ENCODE data around the gene C12orf57.
"Not testable (repeated sequence)": the region's sequence is repeated elsewhere in the genome, so short reads cannot be mapped to it uniquely, and the experiment has no call there.

Gene C12orf57

DNA sequence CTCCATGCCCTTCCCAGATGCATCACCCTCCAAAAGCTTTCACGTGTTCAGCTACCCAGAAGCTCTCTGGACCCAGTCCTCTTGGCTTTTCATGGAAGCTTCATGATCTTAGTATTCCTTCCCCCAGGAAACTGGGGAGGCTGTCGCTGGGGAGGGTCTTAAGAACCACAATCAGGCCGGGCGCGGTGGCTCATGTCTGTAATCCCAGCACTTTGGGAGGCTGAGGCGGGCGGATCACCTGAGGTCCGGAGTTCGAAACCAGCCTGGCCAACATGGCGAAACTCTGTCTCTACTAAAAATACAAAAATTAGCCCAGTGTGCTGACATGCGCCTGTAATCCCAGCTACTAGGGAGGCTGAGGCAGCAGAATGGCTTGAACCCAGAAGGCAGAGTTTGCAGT, 35.7 kb upstream of the C12orf57 start:
- H3K4me3 ChIP-seq (ENCODE audit: extremely low read depth, insufficient read depth, low read length, poor library complexity, severe bottlenecking); H3K27ac ChIP-seq (ENCODE audit: low read depth, low read length, severe bottlenecking); H3K36me3 ChIP-seq (ENCODE audit: control insufficient read depth, insufficient read depth, low read length); H3K9me3 ChIP-seq (ENCODE audit: control insufficient read depth, low read length): not testable (repeated sequence)
- H3K4me1 ChIP-seq (ENCODE audit: control insufficient read depth, insufficient read depth, low read length, poor library complexity, severe bottlenecking) = peaks cover 14% of the 10 kb centered on the region
- 85 to 93% methylated on average over 6 to 10 of the region's 11 CpGs for WGBS, 2 experiments (ENCODE audit: insufficient coverage in 2 of 2)

DNA sequence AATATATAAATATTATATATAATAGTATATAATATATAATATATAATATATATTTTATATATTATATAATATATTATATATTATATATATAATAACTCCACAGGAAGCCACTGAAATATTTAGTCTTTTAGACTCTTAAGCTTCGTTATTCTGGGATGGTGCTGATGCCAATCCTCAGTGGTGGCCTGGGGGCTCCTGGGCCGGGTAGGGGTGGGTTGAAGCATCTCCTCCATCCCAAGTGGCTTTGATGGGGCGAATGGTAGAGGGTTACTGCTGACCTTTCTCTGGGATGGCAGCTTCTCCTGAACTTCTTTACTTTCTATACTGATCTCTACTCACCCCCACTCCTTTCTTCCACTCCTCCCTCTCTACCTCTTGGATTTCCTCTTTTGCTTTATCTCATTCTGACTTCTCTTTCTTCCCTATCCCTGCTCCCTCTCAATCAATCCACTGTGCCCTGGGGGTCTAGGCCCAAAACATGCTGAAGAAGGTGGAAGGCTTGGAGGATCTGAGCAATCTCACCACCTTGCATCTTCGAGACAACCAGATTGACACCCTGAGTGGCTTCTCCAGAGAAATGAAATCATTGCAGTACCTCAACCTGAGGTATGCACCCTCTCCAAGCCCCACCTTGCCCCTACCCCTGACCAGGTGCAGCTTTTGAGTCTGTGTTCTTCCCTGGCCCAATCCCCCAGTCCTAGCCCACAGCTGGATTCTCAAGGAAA, 34.2 kb upstream of the C12orf57 start:
- Histone ChIP-seq H3K36me3 (ENCODE audit: control insufficient read depth, insufficient read depth, low read length) (no peaks in the 10 kb centered on the region), H3K4me1 (ENCODE audit: control insufficient read depth, insufficient read depth, low read length, poor library complexity, severe bottlenecking) (peaks cover 7% of the 10 kb centered on the region), H3K9me3 (ENCODE audit: control insufficient read depth, low read length) (no peaks in the 10 kb centered on the region), H3K4me3 (ENCODE audit: extremely low read depth, insufficient read depth, low read length, poor library complexity, severe bottlenecking) (no peak overlapping the region), H3K27ac (ENCODE audit: low read depth, low read length, severe bottlenecking) (no peak overlapping the region)
- 88 to 100% methylated on average over 1 of the region's 4 CpGs for WGBS, 2 experiments (ENCODE audit: insufficient coverage in 2 of 2)

DNA sequence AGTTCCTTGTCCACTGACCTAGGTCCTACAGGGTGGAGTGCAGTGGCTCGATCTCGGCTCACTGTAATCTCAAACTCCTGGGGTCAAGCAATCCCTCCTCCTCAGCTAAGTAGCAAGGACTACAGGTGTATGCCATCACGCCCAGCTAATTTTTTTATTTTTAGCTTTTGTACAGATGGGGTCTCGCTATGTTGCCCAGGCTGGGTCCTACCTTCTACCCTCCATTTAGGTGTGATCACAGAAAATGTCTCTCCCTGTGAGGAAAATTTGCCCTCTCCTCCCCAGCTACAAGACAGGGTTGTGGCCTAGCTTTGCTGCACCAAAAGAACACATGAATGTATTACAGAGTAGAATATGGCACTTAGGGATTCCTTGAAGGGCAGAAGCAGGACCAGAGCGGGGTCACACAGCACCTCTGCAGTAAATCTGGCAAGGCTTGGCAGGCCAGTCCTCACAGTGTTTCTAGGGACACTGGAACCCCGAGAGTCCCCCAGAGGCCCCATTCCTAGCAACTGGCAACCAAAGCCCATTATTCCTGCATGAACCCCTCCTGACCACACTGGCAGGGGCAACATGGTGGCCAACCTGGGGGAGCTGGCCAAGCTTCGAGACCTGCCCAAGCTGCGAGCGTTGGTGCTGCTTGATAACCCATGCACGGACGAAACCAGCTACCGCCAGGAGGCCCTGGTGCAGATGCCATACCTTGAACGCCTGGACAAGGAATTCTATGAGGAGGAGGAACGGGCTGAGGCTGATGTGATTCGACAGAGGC, 31.5 kb upstream of the C12orf57 start:
- H3K4me1 ChIP-seq (ENCODE audit: control insufficient read depth, insufficient read depth, low read length, poor library complexity, severe bottlenecking) = peaks cover 19% of the 10 kb centered on the region
- no peak overlapping the region for H3K27ac ChIP-seq (ENCODE audit: low read depth, low read length, severe bottlenecking)
- 94 to 97% methylated on average over 13 to 14 of the region's 15 CpGs for WGBS, 2 experiments (ENCODE audit: insufficient coverage in 2 of 2)
- H3K9me3 ChIP-seq (ENCODE audit: control insufficient read depth, low read length) = no peaks in the 10 kb centered on the region
- H3K4me3 ChIP-seq (ENCODE audit: extremely low read depth, insufficient read depth, low read length, poor library complexity, severe bottlenecking) = no peak overlapping the region
- H3K36me3 ChIP-seq (ENCODE audit: control insufficient read depth, insufficient read depth, low read length) = peaks cover 11% of the 10 kb centered on the region

DNA sequence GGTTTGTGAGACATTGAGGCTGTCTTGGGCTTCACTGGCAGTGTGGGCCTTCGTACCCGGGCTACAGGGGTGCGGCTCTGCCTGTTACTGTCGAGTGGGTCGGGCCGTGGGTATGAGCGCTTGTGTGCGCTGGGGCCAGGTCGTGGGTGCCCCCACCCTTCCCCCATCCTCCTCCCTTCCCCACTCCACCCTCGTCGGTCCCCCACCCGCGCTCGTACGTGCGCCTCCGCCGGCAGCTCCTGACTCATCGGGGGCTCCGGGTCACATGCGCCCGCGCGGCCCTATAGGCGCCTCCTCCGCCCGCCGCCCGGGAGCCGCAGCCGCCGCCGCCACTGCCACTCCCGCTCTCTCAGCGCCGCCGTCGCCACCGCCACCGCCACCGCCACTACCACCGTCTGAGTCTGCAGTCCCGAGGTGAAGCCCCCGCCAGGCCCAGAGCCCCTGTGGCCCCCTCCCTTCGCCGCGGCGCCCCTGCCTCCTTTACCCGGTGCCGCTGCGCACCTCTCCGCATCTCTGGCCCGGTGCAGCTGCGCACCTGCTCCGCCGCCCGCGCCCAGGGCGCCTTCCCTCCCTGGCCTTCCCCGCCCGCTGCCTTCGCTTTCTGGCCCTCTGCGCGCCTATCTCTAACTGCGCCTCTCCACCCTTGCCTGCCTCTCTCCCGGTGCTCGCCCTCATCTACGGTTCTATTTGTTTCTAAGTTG, 29.4 kb upstream of the C12orf57 start, which contains the start of gene ENO2:
ENO2 (plus strand) TSS at position 335 of the 701 bp plus-strand sequence. CDS start 1,253 bp downstream, outside the sequence.
- Histone ChIP-seq H3K4me1 (ENCODE audit: control insufficient read depth, insufficient read depth, low read length, poor library complexity, severe bottlenecking) (peaks cover 21% of the 10 kb centered on the region), H3K9me3 (ENCODE audit: control insufficient read depth, low read length) (no peaks in the 10 kb centered on the region), H3K4me3 (ENCODE audit: extremely low read depth, insufficient read depth, low read length, poor library complexity, severe bottlenecking) (peak within 1 kb of the TSS; percentile 59), H3K36me3 (ENCODE audit: control insufficient read depth, insufficient read depth, low read length) (peaks cover 18% of the 10 kb centered on the region), H3K27ac (ENCODE audit: low read depth, low read length, severe bottlenecking) (no peak within 1 kb of the TSS)
- 1 to 2% methylated on average over 45 to 57 of the region's 68 CpGs for WGBS, 2 experiments (ENCODE audit: insufficient coverage in 2 of 2)

DNA sequence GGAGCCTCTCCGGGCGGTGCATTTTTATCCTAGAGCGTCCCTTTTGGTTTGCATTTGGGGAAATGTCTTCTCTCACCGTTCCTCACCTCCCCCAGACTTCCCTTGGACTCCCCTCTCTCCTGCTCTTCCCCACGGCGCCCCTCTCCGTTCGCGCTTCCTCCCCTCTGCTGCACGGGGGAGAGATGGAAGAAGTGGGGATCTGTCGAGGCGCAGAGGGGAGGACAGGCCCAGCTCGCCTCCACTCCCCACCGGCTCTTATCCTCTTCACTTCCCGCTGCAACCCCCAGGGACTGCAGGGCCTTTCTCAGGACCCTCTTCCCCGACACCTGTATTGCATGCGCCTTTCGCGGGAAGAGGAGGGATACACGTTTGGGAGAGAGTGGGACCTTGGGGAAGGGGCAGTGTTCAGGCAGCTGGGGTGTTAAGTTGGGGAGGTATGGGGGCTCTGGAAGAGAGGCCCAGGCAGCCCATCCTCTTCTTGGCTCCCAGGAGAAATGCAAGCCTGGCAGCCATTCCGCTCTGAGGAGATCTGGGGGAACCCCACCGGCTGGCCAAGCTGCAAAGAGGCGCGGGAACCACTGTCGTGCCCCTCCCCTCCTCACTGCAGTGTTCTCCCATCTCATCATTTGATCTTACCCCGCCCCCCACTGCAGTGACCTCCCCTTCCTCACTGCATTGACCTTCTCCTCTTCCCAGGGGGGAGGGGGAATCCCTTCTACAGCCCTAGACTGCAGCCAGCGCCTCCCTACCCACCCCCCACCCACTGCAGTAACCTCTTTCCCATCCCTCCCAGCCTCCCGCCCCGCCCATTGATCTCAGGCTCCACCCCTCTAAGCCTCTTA, 28.7 kb upstream of the C12orf57 start:
- no peak overlapping the region for H3K27ac ChIP-seq (ENCODE audit: low read depth, low read length, severe bottlenecking)
- H3K4me3 ChIP-seq (ENCODE audit: extremely low read depth, insufficient read depth, low read length, poor library complexity, severe bottlenecking) = peak overlapping the region; percentile 59
- H3K36me3 ChIP-seq (ENCODE audit: control insufficient read depth, insufficient read depth, low read length) = peaks cover 25% of the 10 kb centered on the region
- peaks cover 21% of the 10 kb centered on the region for H3K4me1 ChIP-seq (ENCODE audit: control insufficient read depth, insufficient read depth, low read length, poor library complexity, severe bottlenecking)
- 4 to 18% methylated on average over 5 to 8 of the region's 29 CpGs for WGBS, 2 experiments (ENCODE audit: insufficient coverage in 2 of 2)
- no peaks in the 10 kb centered on the region for H3K9me3 ChIP-seq (ENCODE audit: control insufficient read depth, low read length)

DNA sequence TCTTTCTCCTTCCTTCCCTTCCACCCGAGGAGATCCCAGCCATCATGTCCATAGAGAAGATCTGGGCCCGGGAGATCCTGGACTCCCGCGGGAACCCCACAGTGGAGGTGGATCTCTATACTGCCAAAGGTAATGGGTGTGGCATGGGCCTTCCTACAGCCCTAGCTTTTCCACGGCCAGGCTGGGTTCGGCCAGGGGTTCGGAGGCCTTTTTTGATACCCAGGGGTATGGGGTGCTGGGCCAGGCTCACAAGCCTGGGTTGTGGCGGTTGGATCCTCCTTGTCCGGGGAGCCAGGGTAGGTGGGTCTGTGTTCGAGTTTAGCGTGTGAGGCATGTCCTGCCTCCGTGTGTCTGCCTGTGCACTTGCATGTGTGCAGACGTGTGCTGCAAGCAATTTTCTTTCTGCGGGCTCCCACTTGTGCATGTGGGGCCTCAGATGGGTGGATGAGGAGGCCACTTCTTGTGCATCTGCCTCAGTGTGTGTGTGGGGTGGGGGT, 28.0 kb upstream of the C12orf57 start:
- H3K27ac ChIP-seq (ENCODE audit: low read depth, low read length, severe bottlenecking) = no peak overlapping the region
- 82 to 86% methylated on average over 12 to 14 of the region's 14 CpGs for WGBS, 2 experiments (ENCODE audit: insufficient coverage in 2 of 2)
- H3K4me1 ChIP-seq (ENCODE audit: control insufficient read depth, insufficient read depth, low read length, poor library complexity, severe bottlenecking) = peaks cover 21% of the 10 kb centered on the region
- peaks cover 26% of the 10 kb centered on the region for H3K36me3 ChIP-seq (ENCODE audit: control insufficient read depth, insufficient read depth, low read length)
- H3K9me3 ChIP-seq (ENCODE audit: control insufficient read depth, low read length) = no peaks in the 10 kb centered on the region
- peak overlapping the region; percentile 27 for H3K4me3 ChIP-seq (ENCODE audit: extremely low read depth, insufficient read depth, low read length, poor library complexity, severe bottlenecking)

DNA sequence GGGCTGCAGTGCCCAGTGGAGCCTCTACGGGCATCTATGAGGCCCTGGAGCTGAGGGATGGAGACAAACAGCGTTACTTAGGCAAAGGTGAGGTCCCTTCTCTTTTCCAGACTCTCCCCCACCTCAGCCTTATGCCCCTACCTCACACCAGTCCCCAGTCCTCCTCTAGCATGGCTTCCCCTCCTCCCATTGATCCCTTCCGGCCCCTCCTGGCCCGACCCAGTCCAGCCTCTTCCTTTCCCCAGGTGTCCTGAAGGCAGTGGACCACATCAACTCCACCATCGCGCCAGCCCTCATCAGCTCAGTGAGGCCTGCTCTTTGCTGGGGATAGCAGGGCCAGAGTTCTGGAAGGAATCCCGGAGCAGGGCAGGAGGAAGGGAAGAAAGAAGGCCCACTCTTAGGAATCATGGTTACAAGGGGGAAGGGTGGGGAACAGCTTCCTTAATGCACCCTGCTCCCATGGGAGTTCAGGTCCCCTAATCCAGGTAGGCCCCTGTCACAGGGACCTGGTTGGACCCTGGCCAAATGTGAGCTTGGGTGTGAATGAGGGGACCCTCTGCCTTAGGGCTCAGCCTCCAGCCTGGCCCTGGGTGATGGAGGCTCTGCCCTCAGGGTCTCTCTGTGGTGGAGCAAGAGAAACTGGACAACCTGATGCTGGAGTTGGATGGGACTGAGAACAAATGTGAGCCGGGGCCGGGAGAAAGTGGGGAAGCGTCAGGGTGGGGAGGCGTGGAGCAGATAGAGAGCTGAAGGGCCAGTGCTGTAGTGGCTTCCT, 27.2 kb upstream of the C12orf57 start:
- Histone ChIP-seq H3K4me3 (ENCODE audit: extremely low read depth, insufficient read depth, low read length, poor library complexity, severe bottlenecking) (no peak overlapping the region), H3K36me3 (ENCODE audit: control insufficient read depth, insufficient read depth, low read length) (peaks cover 31% of the 10 kb centered on the region), H3K4me1 (ENCODE audit: control insufficient read depth, insufficient read depth, low read length, poor library complexity, severe bottlenecking) (peaks cover 21% of the 10 kb centered on the region), H3K9me3 (ENCODE audit: control insufficient read depth, low read length) (no peaks in the 10 kb centered on the region), H3K27ac (ENCODE audit: low read depth, low read length, severe bottlenecking) (no peak overlapping the region)
- WGBS, 2 experiments (ENCODE audit: insufficient coverage in 2 of 2) = 85 to 90% methylated on average over 7 to 10 of the region's 11 CpGs

DNA sequence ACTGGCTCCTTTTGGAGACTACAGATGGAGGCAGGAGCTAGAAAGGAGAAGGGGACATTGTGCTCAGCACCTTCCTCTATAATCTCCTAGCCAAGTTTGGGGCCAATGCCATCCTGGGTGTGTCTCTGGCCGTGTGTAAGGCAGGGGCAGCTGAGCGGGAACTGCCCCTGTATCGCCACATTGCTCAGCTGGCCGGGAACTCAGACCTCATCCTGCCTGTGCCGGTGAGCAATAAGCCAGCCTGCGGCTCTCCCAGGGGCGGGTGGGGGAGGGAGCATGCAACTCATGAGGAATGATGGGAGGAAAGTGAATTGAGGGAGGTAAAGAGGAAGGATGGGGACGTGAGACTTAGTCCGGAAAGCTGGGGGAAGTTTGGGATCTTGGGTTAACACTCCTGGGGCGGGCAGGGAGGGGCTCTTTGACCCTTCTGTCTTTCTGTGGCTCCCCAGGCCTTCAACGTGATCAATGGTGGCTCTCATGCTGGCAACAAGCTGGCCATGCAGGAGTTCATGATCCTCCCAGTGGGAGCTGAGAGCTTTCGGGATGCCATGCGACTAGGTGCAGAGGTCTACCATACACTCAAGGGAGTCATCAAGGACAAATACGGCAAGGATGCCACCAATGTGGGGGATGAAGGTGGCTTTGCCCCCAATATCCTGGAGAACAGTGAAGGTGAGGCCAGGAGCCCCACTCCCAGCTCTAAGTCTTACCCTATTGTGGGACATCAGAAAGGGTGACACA, 26.2 kb upstream of the C12orf57 start:
- H3K9me3 ChIP-seq (ENCODE audit: control insufficient read depth, low read length) = no peaks in the 10 kb centered on the region
- H3K27ac ChIP-seq (ENCODE audit: low read depth, low read length, severe bottlenecking) = no peak overlapping the region
- peaks cover 21% of the 10 kb centered on the region for H3K4me1 ChIP-seq (ENCODE audit: control insufficient read depth, insufficient read depth, low read length, poor library complexity, severe bottlenecking)
- no peak overlapping the region for H3K4me3 ChIP-seq (ENCODE audit: extremely low read depth, insufficient read depth, low read length, poor library complexity, severe bottlenecking)
- peaks cover 37% of the 10 kb centered on the region for H3K36me3 ChIP-seq (ENCODE audit: control insufficient read depth, insufficient read depth, low read length)
- WGBS, 2 experiments (ENCODE audit: insufficient coverage in 2 of 2) = 82 to 83% methylated on average over 11 to 14 of the region's 14 CpGs

DNA sequence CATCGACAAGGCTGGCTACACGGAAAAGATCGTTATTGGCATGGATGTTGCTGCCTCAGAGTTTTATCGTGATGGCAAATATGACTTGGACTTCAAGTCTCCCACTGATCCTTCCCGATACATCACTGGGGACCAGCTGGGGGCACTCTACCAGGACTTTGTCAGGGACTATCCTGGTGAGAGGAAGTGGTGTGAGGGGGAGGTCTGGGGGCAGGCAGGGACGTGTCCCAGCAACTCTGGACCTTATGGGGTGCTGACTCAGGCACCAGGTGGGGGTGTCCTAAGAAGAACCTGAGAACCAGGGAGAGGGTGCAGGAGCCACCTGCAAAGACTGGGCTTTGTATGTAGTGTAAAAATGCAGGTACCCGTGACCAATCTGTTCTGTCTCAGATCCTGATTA, 24.2 kb upstream of the C12orf57 start:
- H3K4me3 ChIP-seq (ENCODE audit: extremely low read depth, insufficient read depth, low read length, poor library complexity, severe bottlenecking) = no peak overlapping the region
- peaks cover 25% of the 10 kb centered on the region for H3K4me1 ChIP-seq (ENCODE audit: control insufficient read depth, insufficient read depth, low read length, poor library complexity, severe bottlenecking)
- no peaks in the 10 kb centered on the region for H3K9me3 ChIP-seq (ENCODE audit: control insufficient read depth, low read length)
- 84% methylated on average over 6 to 7 of the region's 7 CpGs for WGBS, 2 experiments (ENCODE audit: insufficient coverage in 2 of 2)
- peaks cover 43% of the 10 kb centered on the region for H3K36me3 ChIP-seq (ENCODE audit: control insufficient read depth, insufficient read depth, low read length)
- H3K27ac ChIP-seq (ENCODE audit: low read depth, low read length, severe bottlenecking) = no peak overlapping the region
